GM23338 (cell line): ENCODE measurements around the gene TIMMDC1. TPM values are rescaled to one million over a fixed set of nuclear protein-coding genes. Genes with fewer than 3 reads are reported as not detected.

Source experiments
- ATAC-seq: fragments of 200-7000 bp; cut with Tn5 transposase; 3 replicates; pipeline ENCODE4 v1.9.1; 2020
- DNase-seq: peaks from one replicate; pipeline ENCODE4 v3.0.0-alpha.2; 2015; ENCODE audit warnings: low spot score
- H2AFZ ChIP-seq: fragments of 200-600 bp; sonication (generic); 2 replicates; pipeline ENCODE4 v1.8.0; 2016; ENCODE audit warnings: antibody characterized with exemption, mild to moderate bottlenecking, moderate library complexity
- H3F3A ChIP-seq: fragments of 200-600 bp; sonication (generic); replicated peaks from 2 replicates; pipeline ENCODE4 v1.8.0; 2017; ENCODE audit warnings: antibody characterized with exemption, mixed run types, low read depth
- H3K27ac ChIP-seq: fragments of 200-600 bp; sonication (generic); 2 replicates; pipeline ENCODE4 v1.6.1; 2016; ENCODE audit warnings: low read depth
- H3K27me3 ChIP-seq: fragments of 200-600 bp; sonication (generic); 2 replicates; pipeline ENCODE4 v1.8.0; 2016; ENCODE audit warnings: mild to moderate bottlenecking, mixed run types, moderate library complexity; ENCODE audit not compliant: insufficient read depth
- H3K36me3 ChIP-seq: fragments of 200-600 bp; sonication (generic); 2 replicates; pipeline ENCODE4 v1.8.0; 2016; ENCODE audit warnings: mild to moderate bottlenecking; ENCODE audit not compliant: insufficient read depth
- H3K4me1 ChIP-seq: fragments of 200-600 bp; sonication (generic); 2 replicates; pipeline ENCODE4 v1.8.0; 2016; ENCODE audit warnings: mild to moderate bottlenecking, moderate library complexity; ENCODE audit not compliant: insufficient read depth
- H3K4me2 ChIP-seq: fragments of 200-600 bp; sonication (generic); 2 replicates; pipeline ENCODE4 v1.7.1; 2017; ENCODE audit warnings: mixed run types
- H3K4me3 ChIP-seq: fragments of 200-600 bp; sonication (generic); 2 replicates; pipeline ENCODE4 v1.6.1; 2016; ENCODE audit warnings: mixed run types
- H3K79me2 ChIP-seq: fragments of 200-600 bp; sonication (generic); replicated peaks from 2 replicates; pipeline ENCODE4 v1.8.0; 2017; ENCODE audit warnings: mild to moderate bottlenecking; ENCODE audit not compliant: insufficient read depth
- H3K9me2 ChIP-seq: fragments of 200-600 bp; sonication (generic); 2 replicates; pipeline ENCODE4 v1.8.0; 2017; ENCODE audit not compliant: insufficient read depth
- H4K20me1 ChIP-seq: fragments of 200-600 bp; sonication (generic); replicated peaks from 2 replicates; pipeline ENCODE4 v1.8.0; 2017; ENCODE audit warnings: mild to moderate bottlenecking; ENCODE audit not compliant: insufficient read depth
- H3K27ac Mint-ChIP-seq: 2 replicates; pipeline ENCODE4 v1.8.0; 2020; ENCODE audit warnings: inconsistent platforms, mild to moderate bottlenecking, moderate library complexity, mixed read lengths
- H3K27me3 Mint-ChIP-seq: 3 replicates; pipeline ENCODE4 v1.8.0; 2022; ENCODE audit warnings: low read depth, mild to moderate bottlenecking, moderate library complexity, mixed read lengths, inconsistent platforms; ENCODE audit not compliant: insufficient read depth, poor library complexity
- H3K36me3 Mint-ChIP-seq: 3 replicates; pipeline ENCODE4 v1.8.0; 2021; ENCODE audit warnings: low read depth, mild to moderate bottlenecking, inconsistent platforms, moderate library complexity, mixed read lengths
- H3K4me1 Mint-ChIP-seq: 3 replicates; pipeline ENCODE4 v1.8.0; 2020; ENCODE audit warnings: mild to moderate bottlenecking, inconsistent platforms, mixed read lengths
- H3K4me3 Mint-ChIP-seq: 3 replicates; pipeline ENCODE4 v1.8.0; 2021; ENCODE audit warnings: moderate library complexity, mild to moderate bottlenecking, inconsistent platforms, mixed read lengths
- H3K9me3 Mint-ChIP-seq: 3 replicates; pipeline ENCODE4 v1.8.0; 2020; ENCODE audit warnings: moderate library complexity, mild to moderate bottlenecking, inconsistent platforms, mixed read lengths
- CREB1 ChIP-seq: fragments of 250-450 bp; sonication (Bioruptor Pico); IDR thresholded peaks from 2 replicates; pipeline ENCODE4 v1.5.0; 2020; ENCODE audit warnings: low read depth, mild to moderate bottlenecking, moderate library complexity
- NANOG ChIP-seq: IDR thresholded peaks from 2 replicates; pipeline ENCODE4 v1.6.1; 2016; ENCODE audit warnings: antibody characterized with exemption, borderline replicate concordance
- ZNF331 ChIP-seq: fragments of 250-450 bp; sonication (Bioruptor Pico); IDR thresholded peaks from 2 replicates; pipeline ENCODE4 v1.5.0; 2020; ENCODE audit warnings: low read depth, mild to moderate bottlenecking, moderate library complexity
- polyA plus RNA-seq: library from polyadenylated mRNA; unstranded; fragments of >200 nt; fragmentation: Nextera tagmentation; extraction: Ambion mirVana; gene quantifications from 2 replicates; pipeline ENCODE4 v1.2.1, GENCODE V29; 2016
- total RNA-seq: library from RNA; depleted of rRNA; stranded (reverse); fragments of >200 nt; shearing (Covaris generic); gene quantifications from 2 replicates; pipeline ENCODE4 v1.2.3, GENCODE V29; 2014
- TF ChIP-seq, protein P1 (sequence below), 2 experiments: fragments of 200-600 bp in 1 of 2; sonication (generic) in 1 of 2; conservative IDR thresholded peaks; 2 replicates each; pipeline versions ENCODE4 v1.5.1 to v1.6.1; 2016 to 2017; ENCODE audit warnings: antibody characterized with exemption in 2 of 2, low read depth in 2 of 2, mild to moderate bottlenecking in 2 of 2, moderate library complexity in 1 of 2

TIMMDC1 gene
- total and polyA plus RNA-seq, 2 experiments from 2014 or later = 62.2 to 105 TPM

DNA sequence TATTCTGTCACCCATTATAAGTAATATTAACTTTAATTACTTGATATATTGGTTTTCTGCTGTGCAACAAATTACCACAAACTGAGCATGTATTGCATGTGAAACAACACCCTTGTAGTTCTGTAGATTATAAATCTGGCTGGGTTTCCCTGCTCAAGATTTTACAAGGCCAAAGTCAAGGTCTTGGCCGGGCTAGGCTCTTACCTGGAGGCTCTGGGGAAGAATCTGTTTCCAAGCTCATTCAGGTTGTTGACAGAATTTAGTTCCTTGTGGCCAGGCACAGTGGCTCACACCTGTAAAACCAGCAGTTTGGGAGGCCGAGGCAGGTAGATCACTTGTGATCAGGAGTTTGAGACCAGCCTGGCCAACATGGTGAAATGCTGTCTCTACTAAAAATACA is 16.3 kb downstream of the TIMMDC1 start:
- H3K9me2 ChIP-seq = no peaks in the 10 kb centered on the region

DNA sequence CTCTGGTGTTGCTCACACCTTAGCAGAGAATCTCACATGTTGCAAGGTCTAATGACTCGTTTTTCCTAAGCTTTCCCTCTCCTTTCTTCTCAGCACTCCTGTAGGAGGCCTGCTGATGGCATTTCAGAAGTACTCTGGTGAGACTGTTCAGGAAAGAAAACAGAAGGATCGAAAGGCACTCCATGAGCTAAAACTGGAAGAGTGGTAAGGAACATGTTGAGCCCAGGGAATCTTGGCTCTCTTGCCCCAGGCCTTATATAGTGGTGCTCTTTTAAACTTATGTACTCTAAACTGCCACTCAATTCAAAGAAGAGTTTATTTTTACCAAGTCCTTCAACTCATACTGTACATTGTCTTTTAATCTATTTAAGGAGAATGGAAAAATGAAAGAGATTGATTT is 18.8 kb downstream of the TIMMDC1 start:
- Histone ChIP-seq H3K9me2 (no peaks in the 10 kb centered on the region), H3K36me3 (peaks cover 52% of the 10 kb centered on the region), H4K20me1 (no peaks in the 10 kb centered on the region; the same call in 1 of the 2 replicates), H3K79me2 (no peaks in the 10 kb centered on the region), H3K4me2 (no peak overlapping the region), H3K27me3 (no peaks in the 10 kb centered on the region), H3K4me1 (no peaks in the 10 kb centered on the region), H3K4me3 (no peak overlapping the region), H2AFZ (no peak overlapping the region), H3K27ac (no peak overlapping the region), H3F3A (no peaks in the 10 kb centered on the region)
- DNase-seq (no peak), ATAC-seq (no peak)
- Mint-ChIP-seq H3K27me3 (peaks cover 2% of the 10 kb centered on the region), H3K27ac (no peak overlapping the region), H3K36me3 (peaks cover 89% of the 10 kb centered on the region), H3K4me1 (no peaks in the 10 kb centered on the region), H3K4me3 (no peak overlapping the region), H3K9me3 (peaks cover 8% of the 10 kb centered on the region; the same call in 2 of the 3 replicates)
- TF ChIP-seq CREB1 (CRISPR knock-in tag) = no peak
- TF ChIP-seq, protein P1, sequence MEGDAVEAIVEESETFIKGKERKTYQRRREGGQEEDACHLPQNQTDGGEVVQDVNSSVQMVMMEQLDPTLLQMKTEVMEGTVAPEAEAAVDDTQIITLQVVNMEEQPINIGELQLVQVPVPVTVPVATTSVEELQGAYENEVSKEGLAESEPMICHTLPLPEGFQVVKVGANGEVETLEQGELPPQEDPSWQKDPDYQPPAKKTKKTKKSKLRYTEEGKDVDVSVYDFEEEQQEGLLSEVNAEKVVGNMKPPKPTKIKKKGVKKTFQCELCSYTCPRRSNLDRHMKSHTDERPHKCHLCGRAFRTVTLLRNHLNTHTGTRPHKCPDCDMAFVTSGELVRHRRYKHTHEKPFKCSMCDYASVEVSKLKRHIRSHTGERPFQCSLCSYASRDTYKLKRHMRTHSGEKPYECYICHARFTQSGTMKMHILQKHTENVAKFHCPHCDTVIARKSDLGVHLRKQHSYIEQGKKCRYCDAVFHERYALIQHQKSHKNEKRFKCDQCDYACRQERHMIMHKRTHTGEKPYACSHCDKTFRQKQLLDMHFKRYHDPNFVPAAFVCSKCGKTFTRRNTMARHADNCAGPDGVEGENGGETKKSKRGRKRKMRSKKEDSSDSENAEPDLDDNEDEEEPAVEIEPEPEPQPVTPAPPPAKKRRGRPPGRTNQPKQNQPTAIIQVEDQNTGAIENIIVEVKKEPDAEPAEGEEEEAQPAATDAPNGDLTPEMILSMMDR (conservative IDR thresholded peaks at IDR 0.05; ENCODE audit: low read depth in 2 of 2) = no peak

More for the DNA sequence above, 16.3 kb downstream of the TIMMDC1 start:
- H3K4me3 Mint-ChIP-seq = no peak overlapping the region
- no peak for TF ChIP-seq NANOG
- TF ChIP-seq ZNF331 (CRISPR knock-in tag) = no peak
- no peaks in the 10 kb centered on the region for H3K9me3 Mint-ChIP-seq
- DNase-seq (no peak), ATAC-seq (no peak)
- Histone ChIP-seq H3K4me1 (no peaks in the 10 kb centered on the region), H3K4me2 (no peak overlapping the region), H3K79me2 (no peaks in the 10 kb centered on the region), H2AFZ (no peak overlapping the region), H3K27ac (no peak overlapping the region), H3K36me3 (peaks cover 52% of the 10 kb centered on the region), H3K27me3 (no peaks in the 10 kb centered on the region), H3K4me3 (no peak overlapping the region), H4K20me1 (no peaks in the 10 kb centered on the region; the same call in 1 of the 2 replicates), H3F3A (no peaks in the 10 kb centered on the region)
- no peak overlapping the region for H3K27ac Mint-ChIP-seq
- H3K4me1 Mint-ChIP-seq = no peaks in the 10 kb centered on the region
- peaks cover 2% of the 10 kb centered on the region for H3K27me3 Mint-ChIP-seq
- peaks cover 70% of the 10 kb centered on the region for H3K36me3 Mint-ChIP-seq

DNA sequence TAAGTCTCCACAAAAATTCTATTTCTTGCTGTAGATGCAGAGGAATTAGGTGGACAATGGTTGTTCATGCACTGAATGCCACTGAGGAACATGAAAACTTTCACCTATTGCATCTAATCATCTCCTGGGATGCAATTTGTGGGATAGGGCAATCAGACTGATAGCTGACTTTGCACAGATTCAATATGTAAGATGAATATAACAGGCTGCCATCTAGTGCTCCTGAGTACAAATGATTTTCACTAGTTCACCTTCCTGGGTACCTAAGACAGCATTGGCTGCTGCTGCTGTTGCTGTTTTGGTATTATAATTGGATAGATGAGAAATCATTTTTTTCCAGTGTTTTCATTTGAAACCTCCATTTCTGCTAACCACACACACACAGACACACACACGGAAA is 19.7 kb downstream of the TIMMDC1 start:
- Histone ChIP-seq H3F3A (no peaks in the 10 kb centered on the region), H4K20me1 (no peaks in the 10 kb centered on the region; the same call in 1 of the 2 replicates), H3K4me2 (no peak overlapping the region), H3K27ac (no peak overlapping the region), H3K27me3 (no peaks in the 10 kb centered on the region), H3K4me1 (no peaks in the 10 kb centered on the region), H3K36me3 (peaks cover 52% of the 10 kb centered on the region), H2AFZ (no peak overlapping the region), H3K4me3 (no peak overlapping the region), H3K79me2 (no peaks in the 10 kb centered on the region), H3K9me2 (no peaks in the 10 kb centered on the region)
- peaks cover 8% of the 10 kb centered on the region; the same call in 2 of the 3 replicates for H3K9me3 Mint-ChIP-seq
- no peak overlapping the region for H3K4me3 Mint-ChIP-seq
- TF ChIP-seq, protein P1 (conservative IDR thresholded peaks at IDR 0.05; ENCODE audit: low read depth in 2 of 2) = no peak
- DNase-seq (no peak), ATAC-seq (no peak)
- H3K27me3 Mint-ChIP-seq = peaks cover 2% of the 10 kb centered on the region
- H3K4me1 Mint-ChIP-seq = no peaks in the 10 kb centered on the region
- no peak overlapping the region for H3K27ac Mint-ChIP-seq
- peaks cover 89% of the 10 kb centered on the region for H3K36me3 Mint-ChIP-seq
